DOHH2 (cell line): ENCODE results near the gene OR14I1.

Experiments used
- H3F3A ChIP-seq: fragments of 200-600 bp; sonication (generic), shearing (Covaris generic); 2 replicates; pipeline ENCODE4 v1.6.0; 2016; ENCODE audit warnings: antibody characterized with exemption, mild to moderate bottlenecking; ENCODE audit not compliant: control insufficient read depth, insufficient read depth
- H3K27ac ChIP-seq: fragments of 200-600 bp; sonication (generic); 2 replicates; pipeline ENCODE4 v1.5.1; 2014; ENCODE audit warnings: low read depth, mild to moderate bottlenecking, low read length, moderate library complexity
- H3K27me3 ChIP-seq: fragments of 200-600 bp; sonication (generic); 2 replicates; pipeline ENCODE4 v1.6.1; 2014; ENCODE audit warnings: mild to moderate bottlenecking, low read length, mixed read lengths; ENCODE audit not compliant: control insufficient read depth
- H3K36me3 ChIP-seq: fragments of 200-600 bp; sonication (generic); 2 replicates; pipeline ENCODE4 v1.6.1; 2014; ENCODE audit warnings: mild to moderate bottlenecking, low read length, moderate library complexity, mixed read lengths; ENCODE audit not compliant: control insufficient read depth
- H3K4me1 ChIP-seq: fragments of 200-600 bp; sonication (generic); 2 replicates; pipeline ENCODE4 v1.6.1; 2014; ENCODE audit warnings: mild to moderate bottlenecking, low read length, mixed read lengths; ENCODE audit not compliant: control insufficient read depth
- H3K4me2 ChIP-seq: fragments of 200-600 bp; sonication (generic); 2 replicates; pipeline ENCODE4 v1.6.0; 2014; ENCODE audit warnings: mild to moderate bottlenecking, low read length, moderate library complexity
- H3K4me3 ChIP-seq: fragments of 200-600 bp; sonication (generic); 2 replicates; pipeline ENCODE4 v1.5.1; 2014; ENCODE audit warnings: mild to moderate bottlenecking, low read length, mixed read lengths
- H3K79me2 ChIP-seq: fragments of 200-600 bp; sonication (generic); 2 replicates; pipeline ENCODE4 v1.6.1; 2014; ENCODE audit warnings: mild to moderate bottlenecking, low read length, mixed read lengths; ENCODE audit not compliant: control insufficient read depth
- H3K9me2 ChIP-seq: fragments of 200-600 bp; sonication (generic); replicated peaks from 2 replicates; pipeline ENCODE4 v1.6.1; 2014; ENCODE audit warnings: mild to moderate bottlenecking, low read length, mixed read lengths; ENCODE audit not compliant: control insufficient read depth
- H3K9me3 ChIP-seq: fragments of 200-600 bp; sonication (generic); 2 replicates; pipeline ENCODE4 v1.6.1; 2014; ENCODE audit warnings: antibody characterized with exemption, low read length, mixed read lengths; ENCODE audit not compliant: control insufficient read depth, insufficient read depth
- H4K20me1 ChIP-seq: fragments of 200-600 bp; sonication (generic); 2 replicates; pipeline ENCODE4 v1.6.0; 2014; ENCODE audit warnings: low read depth, mild to moderate bottlenecking, antibody characterized with exemption, low read length, moderate library complexity; ENCODE audit not compliant: control insufficient read depth, insufficient read depth
- CTCF ChIP-seq: fragments of 200-600 bp; sonication (generic); IDR thresholded peaks from one replicate; pipeline ENCODE4 v1.5.1; 2014; ENCODE audit warnings: antibody characterized with exemption, mild to moderate bottlenecking, low read depth, low read length; ENCODE audit not compliant: poor library complexity, severe bottlenecking
- EZH2phosphoT487 ChIP-seq: fragments of 200-600 bp; sonication (generic); IDR thresholded peaks from 2 replicates; pipeline ENCODE4 v1.6.1; 2017; ENCODE audit warnings: borderline replicate concordance, mild to moderate bottlenecking, antibody characterized with exemption, low read length, moderate library complexity, mixed read lengths

The OR14I1 gene

GRCh38 chr1:248702714-248703113, at the start of gene OR14I1:
Gene OR14I1 (minus strand): TSS chr1:248702766.
- no peaks in the 10 kb centered on the region for H3K79me2 ChIP-seq
- H3K4me3 ChIP-seq: no peak within 1 kb of the TSS
- no peak within 1 kb of the TSS for H3K27ac ChIP-seq
- no peaks in the 10 kb centered on the region for H4K20me1 ChIP-seq
- H3K9me2 ChIP-seq: no peaks in the 10 kb centered on the region
- H3K36me3 ChIP-seq: no peaks in the 10 kb centered on the region
- no peaks in the 10 kb centered on the region for H3K4me1 ChIP-seq
- no peaks in the 10 kb centered on the region for H3K9me3 ChIP-seq
- H3K4me2 ChIP-seq: no peak within 1 kb of the TSS
- no peak for TF ChIP-seq CTCF
- no peak for TF ChIP-seq EZH2phosphoT487
- peaks cover 8% of the 10 kb centered on the region; the same call in 1 of the 2 replicates for H3K27me3 ChIP-seq
- H3F3A ChIP-seq: no peaks in the 10 kb centered on the region

- H3K36me3 ChIP-seq: no peaks in the 10 kb centered on the region
- H3K4me1 ChIP-seq: no peaks in the 10 kb centered on the region
- H3K9me3 ChIP-seq: peaks cover 14% of the 10 kb centered on the region; the same call in 1 of the 2 replicates
- no peaks in the 10 kb centered on the region for H3K79me2 ChIP-seq
- H3K27ac ChIP-seq: no peak overlapping the region
- no peaks in the 10 kb centered on the region for H3K27me3 ChIP-seq
- no peak overlapping the region for H3K4me3 ChIP-seq
- H3F3A ChIP-seq: peaks cover 10% of the 10 kb centered on the region; the same call in 1 of the 2 replicates
- no peaks in the 10 kb centered on the region for H3K9me2 ChIP-seq
- H3K4me2 ChIP-seq: no peak overlapping the region
- TF ChIP-seq CTCF (no peak), EZH2phosphoT487 (no peak)
- H4K20me1 ChIP-seq: no peaks in the 10 kb centered on the region
Observed at GRCh38 chr1:248751635-248752034, 49.1 kb upstream of the OR14I1 start.

GRCh38 chr1:248751142-248751541, 48.6 kb upstream of the OR14I1 start:
- no peak overlapping the region for H3K4me2 ChIP-seq

More at GRCh38 chr1:248751142-248751541, 48.6 kb upstream of the OR14I1 start:
- Histone ChIP-seq H3K9me2 (no peaks in the 10 kb centered on the region), H4K20me1 (no peaks in the 10 kb centered on the region), H3K36me3 (no peaks in the 10 kb centered on the region), H3K79me2 (no peaks in the 10 kb centered on the region), H3K9me3 (peaks cover 14% of the 10 kb centered on the region; the same call in 1 of the 2 replicates), H3K4me3 (no peak overlapping the region), H3K27ac (no peak overlapping the region), H3K27me3 (no peaks in the 10 kb centered on the region), H3F3A (peaks cover 10% of the 10 kb centered on the region; the same call in 1 of the 2 replicates), H3K4me1 (no peaks in the 10 kb centered on the region)
- TF ChIP-seq EZH2phosphoT487: no peak
- TF ChIP-seq CTCF: no peak
